HepG2 (cell line): Measurements from ENCODE around the gene TH. TPM values are rescaled to one million over a fixed set of nuclear protein-coding genes. Genes with fewer than 3 reads are reported as not detected.

Experiments used
- CBX1 ChIP-seq: IDR thresholded peaks from one replicate; pipeline ENCODE4 v1.6.1; 2016; ENCODE audit warnings: antibody characterized with exemption, low read depth
- DRAP1 ChIP-seq: IDR thresholded peaks from 2 replicates; pipeline ENCODE4 v1.6.1; 2016; ENCODE audit warnings: missing genetic modification reagents, missing compliant biosample characterization
- HNF1A ChIP-seq, 2 experiments: sonication (generic) in 1 of 2; formaldehyde crosslinking in 1 of 2; IDR thresholded peaks; 2 replicates each; pipeline versions ENCODE4 v1.4.0 to v1.6.1; 2016 to 2020; ENCODE audit warnings: borderline replicate concordance in 1 of 2, low read depth in 1 of 2, mild to moderate bottlenecking in 1 of 2, missing genetic modification reagents in 1 of 2
- NCOA5 ChIP-seq: sonication (generic); formaldehyde crosslinking; IDR thresholded peaks from 2 replicates; pipeline ENCODE4 v1.4.0; 2020; ENCODE audit warnings: missing genetic modification reagents
- PHF21A ChIP-seq: sonication (generic); formaldehyde crosslinking; IDR thresholded peaks from 2 replicates; pipeline ENCODE4 v1.5.0; 2020; ENCODE audit warnings: mild to moderate bottlenecking, missing genetic modification reagents
- PTBP1 ChIP-seq: fragments of 200-400 bp; formaldehyde crosslinking; IDR thresholded peaks from 2 replicates; pipeline ENCODE4 v1.6.1; 2018; ENCODE audit warnings: low read length, low read depth; ENCODE audit not compliant: poor library complexity, severe bottlenecking
- RARG ChIP-seq: sonication (generic); formaldehyde crosslinking; IDR thresholded peaks from 2 replicates; pipeline ENCODE4 v1.4.0; 2020; ENCODE audit warnings: low read depth, mild to moderate bottlenecking, missing genetic modification reagents
- RERE ChIP-seq: IDR thresholded peaks from 2 replicates; pipeline ENCODE4 v1.6.1; 2016; ENCODE audit warnings: low read depth, missing genetic modification reagents, missing compliant biosample characterization
- SALL1 ChIP-seq: sonication (generic); formaldehyde crosslinking; IDR thresholded peaks from 2 replicates; pipeline ENCODE4 v1.8.0; 2022; ENCODE audit warnings: mild to moderate bottlenecking, missing genetic modification reagents
- SNAPC2 ChIP-seq: sonication (generic); formaldehyde crosslinking; IDR thresholded peaks from 2 replicates; pipeline ENCODE4 v1.8.1; 2022; ENCODE audit warnings: mild to moderate bottlenecking, missing genetic modification reagents
- STAT6 ChIP-seq: sonication (generic); formaldehyde crosslinking; IDR thresholded peaks from 2 replicates; pipeline ENCODE4 v1.4.0; 2020; ENCODE audit warnings: missing genetic modification reagents, mild to moderate bottlenecking, borderline replicate concordance
- ZBTB7A ChIP-seq: sonication (generic); formaldehyde crosslinking; IDR thresholded peaks from 2 replicates; pipeline ENCODE4 v1.8.0; 2022; ENCODE audit warnings: mild to moderate bottlenecking, missing genetic modification reagents
- ZNF446 ChIP-seq: sonication (generic); formaldehyde crosslinking; IDR thresholded peaks from 2 replicates; pipeline ENCODE4 v1.5.0; 2020; ENCODE audit warnings: mild to moderate bottlenecking, missing genetic modification reagents
- ZNF672 ChIP-seq: sonication (generic); formaldehyde crosslinking; IDR thresholded peaks from 2 replicates; pipeline ENCODE4 v1.8.1; 2022; ENCODE audit warnings: missing genetic modification reagents
- ZNF790 ChIP-seq: sonication (generic); formaldehyde crosslinking; IDR thresholded peaks from 2 replicates; pipeline ENCODE4 v1.8.0; 2022; ENCODE audit warnings: missing genetic modification reagents, mild to moderate bottlenecking, borderline replicate concordance
- polyA plus RNA-seq, 8 experiments: library from polyadenylated mRNA; depleted of rRNA in 3 of 8; stranded (reverse) in 7 of 8; unstranded in 1 of 8; fragments of >200 nt; fragmentation: Illumina TruSeq in 4 of 8; extraction: Trizol in 4 of 8; gene quantifications; 2 replicates each; pipeline versions ENCODE4 v1.2.1 to v1.2.3, GENCODE V29; 2011 to 2016; ENCODE audit warnings: low read depth in 4 of 8, missing spikeins in 1 of 8, mixed read lengths in 1 of 8; ENCODE audit not compliant: insufficient read depth in 1 of 8
- total RNA-seq, 5 experiments: library from RNA; depleted of rRNA; stranded (reverse); fragments of >200 nt; fragmentation: Illumina TruSeq; extraction: Trizol; gene quantifications; 2 replicates each; pipeline ENCODE4 v1.2.3, GENCODE V29; 2016; ENCODE audit warnings: low read depth in 1 of 5

Gene TH
- total and polyA plus RNA-seq, 2 of the 13 experiments (the other 11 are each of a cell fraction or from before 2014, with no cell fraction given), result 0.36 TPM; not detected in 1

GRCh38 chr11:2133241-2134021 lies 38.2 kb downstream of the TH start (continued):
- 0 out of 2 replicates have a peak, but pooled peaks have one; percentile 2 for TF ChIP-seq DRAP1 (CRISPR knock-in tag)
- TF ChIP-seq SNAPC2, result 0 out of 2 replicates have a peak, but pooled peaks have one; percentile 29
- TF ChIP-seq ZNF446, result peak; percentile 35; the same call in 1 of the 2 replicates
- 0 out of 2 replicates have a peak, but pooled peaks have one; percentile 64 for TF ChIP-seq ZNF790 (CRISPR knock-in tag)
- TF ChIP-seq SALL1 (CRISPR knock-in tag), result peak; percentile 7; the same call in 1 of the 2 replicates
- TF ChIP-seq RERE (CRISPR knock-in tag), result no peak
- TF ChIP-seq STAT6 (CRISPR knock-in tag), result 0 out of 2 replicates have a peak, but pooled peaks have one; percentile 16
- TF ChIP-seq CBX1, result peak; percentile 76
- TF ChIP-seq NCOA5 (CRISPR knock-in tag), result no peak; the same call in 1 of the 2 replicates
- no peak for TF ChIP-seq ZNF672 (CRISPR knock-in tag)
- no peak for TF ChIP-seq PHF21A
- TF ChIP-seq ZBTB7A (CRISPR knock-in tag), result peak; percentile 82
- no peak for TF ChIP-seq RARG (CRISPR knock-in tag)
- TF ChIP-seq PTBP1, result no peak
- TF ChIP-seq HNF1A (IDR thresholded peaks at IDR 0.05; ENCODE audit: low read depth), result no peak
- peak; percentile 43; the same call in 1 of the 2 replicates for TF ChIP-seq HNF1A (CRISPR knock-in tag; IDR thresholded peaks at IDR 0.05; ENCODE audit: borderline replicate concordance)
